Breast epithelium (tissue), 4 donors: Measurements from ENCODE around the gene CCND1. TPM values are rescaled to one million over a fixed set of nuclear protein-coding genes. Genes with fewer than 3 reads are reported as not detected.
A peak's percentile ranks its signal among the peaks of the same experiment; 100 is the strongest.

Experiments used
- DNase-seq, 2 donors: peaks; one replicate each; pipeline ENCODE4 v3.0.0-alpha.2; 2019; ENCODE audit warnings: low spot score in 2 of 2
- H3K27ac ChIP-seq, 2 donors: fragments of 200-600 bp; sonication (generic) in 1 of 2; one replicate each; pipeline ENCODE4 v1.5.1; 2016 to 2019; ENCODE audit warnings: mild to moderate bottlenecking in 1 of 2
- H3K27me3 ChIP-seq, 2 donors: fragments of 200-600 bp; sonication (generic) in 1 of 2; one replicate each; pipeline versions ENCODE4 v1.5.1 to v1.6.0; 2017 to 2019; ENCODE audit warnings: control low read depth in 1 of 2, mild to moderate bottlenecking in 1 of 2
- H3K36me3 ChIP-seq: fragments of 200-600 bp; one replicate; pipeline ENCODE4 v1.5.1; 2019
- H3K4me1 ChIP-seq, 2 donors: fragments of 200-600 bp; sonication (generic); one replicate each; pipeline ENCODE4 v1.5.1; 2016 to 2019; ENCODE audit warnings: control low read depth in 1 of 2
- H3K4me3 ChIP-seq, 3 donors: fragments of 200-600 bp; sonication (generic); 1 replicate in 2 of 3; 2 replicates in 1 of 3; pipeline ENCODE4 v1.5.1; 2016 to 2019; ENCODE audit warnings: mild to moderate bottlenecking in 3 of 3, moderate library complexity in 2 of 3
- H3K9me3 ChIP-seq, 2 donors: fragments of 200-600 bp; sonication (generic) in 1 of 2; one replicate each; pipeline ENCODE4 v1.5.1; 2016 to 2019; ENCODE audit warnings: control low read depth in 1 of 2
- POLR2A ChIP-seq: fragments of 450-650 bp; IDR thresholded peaks from one replicate; pipeline ENCODE4 v1.6.1; 2016; ENCODE audit warnings: antibody characterized with exemption, mild to moderate bottlenecking, moderate library complexity
- POLR2AphosphoS5 ChIP-seq, 3 donors: sonication (generic); formaldehyde crosslinking; IDR thresholded peaks; one replicate each; pipeline ENCODE4 v1.6.1; 2017; ENCODE audit warnings: antibody characterized with exemption in 3 of 3
- intact Hi-C: fragments of 100-400 bp; cut with DNase I; formaldehyde crosslinking; loops from one replicate; pipeline ENCODE4 v1.15.1; 2023; ENCODE audit warnings: low total_unique reads
- total RNA-seq, 3 donors: library from RNA; depleted of rRNA; stranded (reverse); fragments of >200 nt; gene quantifications; one replicate each; pipeline ENCODE4 v1.1.0, GENCODE V29; 2016
- TF ChIP-seq, protein P1 (sequence below), 3 donors: fragments of 450-650 bp; IDR thresholded peaks; one replicate each; pipeline ENCODE4 v1.5.1; 2016 to 2017; ENCODE audit warnings: antibody characterized with exemption in 3 of 3, mild to moderate bottlenecking in 3 of 3, moderate library complexity in 3 of 3

Gene CCND1
- total RNA-seq, 3 donors from 2014 or later = 42.3 to 199 (median 99.0) TPM

DNA sequence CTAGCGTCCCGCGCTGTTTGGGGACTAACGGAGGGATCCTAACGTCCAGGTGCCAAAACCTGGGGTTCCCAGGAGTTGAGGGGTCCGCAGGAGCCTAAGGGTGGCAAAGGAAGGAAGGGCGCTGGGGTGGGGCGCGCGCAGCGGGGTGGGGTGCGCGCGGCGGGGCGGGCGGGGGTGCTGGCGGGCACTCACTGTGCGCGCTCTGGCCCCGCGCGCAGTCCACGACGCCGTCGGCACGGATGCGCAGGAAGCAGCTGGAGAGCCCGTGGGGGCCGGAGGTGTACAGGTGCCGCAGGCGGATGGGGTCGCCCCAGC lies 62.5 kb downstream of the CCND1 start:
- H3K9me3 ChIP-seq = no peaks in the 10 kb centered on the region
- DNase-seq = no peak
- no peaks in the 10 kb centered on the region for H3K36me3 ChIP-seq
- H3K27me3 ChIP-seq = peaks cover 5 to 74% of the 10 kb centered on the region in 2 donors
- H3K4me1 ChIP-seq = no peaks in the 10 kb centered on the region
- H3K4me3 ChIP-seq = peak overlapping the region in 2 of 3 donors; percentile 36 to 59
- TF ChIP-seq POLR2A (no peak), POLR2AphosphoS5 (IDR thresholded peaks at IDR 0.05) (no peak)
- TF ChIP-seq, protein P1, sequence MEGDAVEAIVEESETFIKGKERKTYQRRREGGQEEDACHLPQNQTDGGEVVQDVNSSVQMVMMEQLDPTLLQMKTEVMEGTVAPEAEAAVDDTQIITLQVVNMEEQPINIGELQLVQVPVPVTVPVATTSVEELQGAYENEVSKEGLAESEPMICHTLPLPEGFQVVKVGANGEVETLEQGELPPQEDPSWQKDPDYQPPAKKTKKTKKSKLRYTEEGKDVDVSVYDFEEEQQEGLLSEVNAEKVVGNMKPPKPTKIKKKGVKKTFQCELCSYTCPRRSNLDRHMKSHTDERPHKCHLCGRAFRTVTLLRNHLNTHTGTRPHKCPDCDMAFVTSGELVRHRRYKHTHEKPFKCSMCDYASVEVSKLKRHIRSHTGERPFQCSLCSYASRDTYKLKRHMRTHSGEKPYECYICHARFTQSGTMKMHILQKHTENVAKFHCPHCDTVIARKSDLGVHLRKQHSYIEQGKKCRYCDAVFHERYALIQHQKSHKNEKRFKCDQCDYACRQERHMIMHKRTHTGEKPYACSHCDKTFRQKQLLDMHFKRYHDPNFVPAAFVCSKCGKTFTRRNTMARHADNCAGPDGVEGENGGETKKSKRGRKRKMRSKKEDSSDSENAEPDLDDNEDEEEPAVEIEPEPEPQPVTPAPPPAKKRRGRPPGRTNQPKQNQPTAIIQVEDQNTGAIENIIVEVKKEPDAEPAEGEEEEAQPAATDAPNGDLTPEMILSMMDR (IDR thresholded peaks at IDR 0.05) = no peak
- no peak overlapping the region for H3K27ac ChIP-seq
- intact Hi-C loops = no loop called here

Other genes starting within 250 kb of the CCND1 start
- gene LINC01488, start 159.5 kb upstream of the CCND1 start, total RNA-seq = not detected
- gene LTO1, start 34.2 kb downstream of the CCND1 start, total RNA-seq = 10 to 100 TPM; 14.1 to 25.5 (median 18.7) TPM
- not detected for gene FGF19, start 62.9 kb downstream of the CCND1 start, total RNA-seq
- gene FGF4, start 134.2 kb downstream of the CCND1 start, total RNA-seq = not detected
- not detected for gene FGF3, start 178.3 kb downstream of the CCND1 start, total RNA-seq